Neural progenitor cell (in vitro differentiated cells): ENCODE measurements around the gene COL17A1. TPM values are rescaled to one million over a fixed set of nuclear protein-coding genes. Genes with fewer than 3 reads are reported as not detected.

Source experiments
- DNase-seq: peaks from one replicate; pipeline ENCODE4 v3.0.0-alpha.2; 2016; ENCODE audit warnings: low spot score
- H2AFZ ChIP-seq: fragments of 200-600 bp; sonication (generic); replicated peaks from 2 replicates; pipeline ENCODE4 v1.6.1; 2016; ENCODE audit warnings: antibody characterized with exemption
- H3F3A ChIP-seq: fragments of 200-600 bp; sonication (generic); 2 replicates; pipeline ENCODE4 v1.6.1; 2016; ENCODE audit warnings: antibody characterized with exemption, low read depth
- H3K27ac ChIP-seq: fragments of 200-600 bp; sonication (generic); 2 replicates; pipeline ENCODE4 v1.5.1; 2016; ENCODE audit warnings: mild to moderate bottlenecking
- H3K27me3 ChIP-seq: fragments of 200-600 bp; sonication (generic); 2 replicates; pipeline ENCODE4 v1.6.1; 2016; ENCODE audit warnings: mild to moderate bottlenecking, moderate library complexity
- H3K36me3 ChIP-seq: fragments of 200-600 bp; sonication (generic); 2 replicates; pipeline ENCODE4 v1.5.1; 2016
- H3K4me1 ChIP-seq: fragments of 200-600 bp; sonication (generic); 2 replicates; pipeline ENCODE4 v1.6.1; 2016; ENCODE audit warnings: mixed run types
- H3K4me2 ChIP-seq: fragments of 200-600 bp; sonication (generic); 2 replicates; pipeline ENCODE4 v1.6.1; 2016
- H3K4me3 ChIP-seq: fragments of 200-600 bp; sonication (generic); 2 replicates; pipeline ENCODE4 v1.5.1; 2016
- H3K79me2 ChIP-seq: fragments of 200-600 bp; sonication (generic); 2 replicates; pipeline ENCODE4 v1.6.1; 2016; ENCODE audit warnings: low read depth
- H3K9ac ChIP-seq: fragments of 200-600 bp; sonication (generic); 2 replicates; pipeline ENCODE4 v1.6.1; 2016
- H3K9me3 ChIP-seq: fragments of 200-600 bp; sonication (generic); 2 replicates; pipeline ENCODE4 v1.5.1; 2016; ENCODE audit warnings: low read depth
- H4K20me1 ChIP-seq: fragments of 200-600 bp; sonication (generic); 2 replicates; pipeline ENCODE4 v1.6.1; 2016; ENCODE audit warnings: low read depth
- H3K27ac Mint-ChIP-seq: 3 replicates; pipeline ENCODE4 v1.8.0; 2021; ENCODE audit warnings: mixed read lengths
- H3K27me3 Mint-ChIP-seq: 2 replicates; pipeline ENCODE4 v1.8.0; 2022; ENCODE audit warnings: low read depth, mild to moderate bottlenecking, inconsistent platforms, moderate library complexity, mixed read lengths; ENCODE audit not compliant: insufficient read depth
- H3K36me3 Mint-ChIP-seq: 3 replicates; pipeline ENCODE4 v1.8.0; 2021; ENCODE audit warnings: mixed read lengths
- H3K4me1 Mint-ChIP-seq: 3 replicates; pipeline ENCODE4 v1.8.0; 2021; ENCODE audit warnings: mixed read lengths
- H3K4me3 Mint-ChIP-seq: 3 replicates; pipeline ENCODE4 v1.8.0; 2021; ENCODE audit warnings: mild to moderate bottlenecking, moderate library complexity, mixed read lengths
- H3K9me3 Mint-ChIP-seq: 3 replicates; pipeline ENCODE4 v1.8.0; 2020; ENCODE audit warnings: mixed read lengths
- CTCF ChIP-seq: fragments of 200-600 bp; sonication (generic); IDR thresholded peaks from 2 replicates; pipeline ENCODE4 v1.5.1; 2017; ENCODE audit warnings: antibody characterized with exemption, mild to moderate bottlenecking
- EZH2 ChIP-seq: fragments of 200-600 bp; sonication (generic); IDR thresholded peaks from 2 replicates; pipeline ENCODE4 v1.6.1; 2017; ENCODE audit warnings: antibody characterized with exemption, mild to moderate bottlenecking, moderate library complexity
- EZH2phosphoT487 ChIP-seq: fragments of 200-600 bp; sonication (generic); IDR thresholded peaks from 2 replicates; pipeline ENCODE4 v1.6.1; 2017; ENCODE audit warnings: antibody characterized with exemption
- total RNA-seq: library from RNA; depleted of rRNA; stranded (reverse); fragments of >200 nt; gene quantifications from 2 replicates; pipeline ENCODE4 v1.2.3, GENCODE V29; 2015; ENCODE audit warnings: low replicate concordance

Gene COL17A1
- total RNA-seq, 1 donor from 2014 or later = 2.3 TPM

- H3K27me3 ChIP-seq = no peaks in the 10 kb centered on the region
- H3K4me3 ChIP-seq = no peak overlapping the region
- H2AFZ ChIP-seq = no peak overlapping the region
- H3K36me3 Mint-ChIP-seq = no peaks in the 10 kb centered on the region
- no peaks in the 10 kb centered on the region for H3K9me3 ChIP-seq
- peaks cover 15% of the 10 kb centered on the region for H3K27me3 Mint-ChIP-seq
- no peak overlapping the region for H3K9ac ChIP-seq
- no peak overlapping the region for H3K4me2 ChIP-seq
- DNase-seq = no peak
- H3K9me3 Mint-ChIP-seq = no peaks in the 10 kb centered on the region
- peaks cover 33% of the 10 kb centered on the region for H3F3A ChIP-seq
- H3K79me2 ChIP-seq = no peaks in the 10 kb centered on the region
- H3K27ac Mint-ChIP-seq = no peak overlapping the region
- H3K4me3 Mint-ChIP-seq = no peak overlapping the region
- H4K20me1 ChIP-seq = no peaks in the 10 kb centered on the region
- H3K27ac ChIP-seq = no peak overlapping the region
- H3K4me1 Mint-ChIP-seq = peaks cover 24% of the 10 kb centered on the region
- no peak for TF ChIP-seq CTCF
- no peak for TF ChIP-seq EZH2
- TF ChIP-seq EZH2phosphoT487 = no peak
- peaks cover 33% of the 10 kb centered on the region for H3K4me1 ChIP-seq
- H3K36me3 ChIP-seq = no peaks in the 10 kb centered on the region
Measured at GRCh38 chr10:104054430-104054829, 31.2 kb downstream of the COL17A1 start.

- Histone ChIP-seq H3K36me3 (no peaks in the 10 kb centered on the region), H3K79me2 (no peaks in the 10 kb centered on the region)
Measured at GRCh38 chr10:104053201-104053600, 32.5 kb downstream of the COL17A1 start.

GRCh38 chr10:104052431-104052830 is 33.2 kb downstream of the COL17A1 start:
- Mint-ChIP-seq H3K4me1 (peaks cover 16% of the 10 kb centered on the region), H3K27ac (no peak overlapping the region)
- H3K4me1 ChIP-seq = peaks cover 13% of the 10 kb centered on the region

More at GRCh38 chr10:104053201-104053600, 32.5 kb downstream of the COL17A1 start:
- no peak overlapping the region for H3K4me2 ChIP-seq
- no peak overlapping the region for H2AFZ ChIP-seq
- Mint-ChIP-seq H3K27me3 (peaks cover 15% of the 10 kb centered on the region), H3K4me3 (no peak overlapping the region), H3K4me1 (peaks cover 24% of the 10 kb centered on the region), H3K27ac (no peak overlapping the region), H3K9me3 (no peaks in the 10 kb centered on the region), H3K36me3 (no peaks in the 10 kb centered on the region)
- no peaks in the 10 kb centered on the region for H3K9me3 ChIP-seq
- H3K4me1 ChIP-seq = peaks cover 21% of the 10 kb centered on the region
- no peak for DNase-seq
- H3K4me3 ChIP-seq = no peak overlapping the region
- no peak overlapping the region for H3K9ac ChIP-seq
- no peaks in the 10 kb centered on the region for H4K20me1 ChIP-seq
- TF ChIP-seq EZH2phosphoT487 (no peak), CTCF (no peak), EZH2 (no peak)
- peaks cover 21% of the 10 kb centered on the region for H3F3A ChIP-seq
- H3K27me3 ChIP-seq = no peaks in the 10 kb centered on the region
- H3K27ac ChIP-seq = no peak overlapping the region

More at GRCh38 chr10:104052431-104052830, 33.2 kb downstream of the COL17A1 start:
- no peak for DNase-seq
- TF ChIP-seq EZH2 (no peak), CTCF (no peak), EZH2phosphoT487 (no peak)
- Histone ChIP-seq H3K27me3 (no peaks in the 10 kb centered on the region), H3K9ac (no peak overlapping the region), H3K9me3 (no peaks in the 10 kb centered on the region), H3F3A (peaks cover 14% of the 10 kb centered on the region), H3K79me2 (no peaks in the 10 kb centered on the region), H4K20me1 (no peaks in the 10 kb centered on the region), H2AFZ (no peak overlapping the region), H3K27ac (no peak overlapping the region), H3K4me3 (no peak overlapping the region), H3K36me3 (no peaks in the 10 kb centered on the region), H3K4me2 (no peak overlapping the region)
- Mint-ChIP-seq H3K4me3 (no peak overlapping the region), H3K27me3 (peaks cover 17% of the 10 kb centered on the region), H3K9me3 (no peaks in the 10 kb centered on the region), H3K36me3 (no peaks in the 10 kb centered on the region)
